Measurements from ENCODE around the gene TOR2A.

DNA sequence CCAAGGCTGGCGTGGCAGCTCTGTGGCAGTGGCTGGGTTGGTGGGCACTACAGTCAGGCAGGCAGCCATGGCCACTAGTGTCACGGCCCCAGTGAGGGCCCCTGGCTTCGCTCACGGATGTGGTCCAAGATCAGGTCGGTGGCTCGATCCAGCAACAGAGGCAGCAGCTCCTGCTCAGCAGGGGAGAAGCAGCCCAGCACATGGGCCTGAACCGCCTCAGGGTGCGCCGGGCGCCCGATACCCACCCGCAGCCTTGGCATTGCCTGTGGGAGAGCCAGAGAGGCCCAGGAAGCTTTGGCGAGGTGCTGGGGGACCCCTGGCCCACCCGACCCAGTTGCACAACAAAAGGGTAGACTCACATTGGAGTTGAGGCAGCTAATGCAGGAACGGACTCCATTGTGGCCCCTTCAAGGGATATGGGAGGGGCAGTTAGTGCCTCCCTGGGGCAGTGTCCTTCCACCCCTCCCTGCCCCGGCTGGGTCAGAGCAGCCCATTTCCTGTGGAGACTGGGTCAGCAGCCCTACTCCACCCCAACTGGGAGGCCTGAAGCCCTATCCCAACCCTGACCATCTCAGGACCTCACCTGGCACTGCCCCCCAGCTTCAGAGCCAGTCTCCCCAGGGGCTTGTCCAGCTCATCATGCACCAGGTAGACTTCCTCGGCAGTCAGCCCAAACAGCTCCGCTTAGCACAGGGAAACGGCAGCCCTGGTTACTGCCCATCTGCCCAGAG, 20.9 kb downstream of the TOR2A start:
- TF ChIP-seq, protein P1, sequence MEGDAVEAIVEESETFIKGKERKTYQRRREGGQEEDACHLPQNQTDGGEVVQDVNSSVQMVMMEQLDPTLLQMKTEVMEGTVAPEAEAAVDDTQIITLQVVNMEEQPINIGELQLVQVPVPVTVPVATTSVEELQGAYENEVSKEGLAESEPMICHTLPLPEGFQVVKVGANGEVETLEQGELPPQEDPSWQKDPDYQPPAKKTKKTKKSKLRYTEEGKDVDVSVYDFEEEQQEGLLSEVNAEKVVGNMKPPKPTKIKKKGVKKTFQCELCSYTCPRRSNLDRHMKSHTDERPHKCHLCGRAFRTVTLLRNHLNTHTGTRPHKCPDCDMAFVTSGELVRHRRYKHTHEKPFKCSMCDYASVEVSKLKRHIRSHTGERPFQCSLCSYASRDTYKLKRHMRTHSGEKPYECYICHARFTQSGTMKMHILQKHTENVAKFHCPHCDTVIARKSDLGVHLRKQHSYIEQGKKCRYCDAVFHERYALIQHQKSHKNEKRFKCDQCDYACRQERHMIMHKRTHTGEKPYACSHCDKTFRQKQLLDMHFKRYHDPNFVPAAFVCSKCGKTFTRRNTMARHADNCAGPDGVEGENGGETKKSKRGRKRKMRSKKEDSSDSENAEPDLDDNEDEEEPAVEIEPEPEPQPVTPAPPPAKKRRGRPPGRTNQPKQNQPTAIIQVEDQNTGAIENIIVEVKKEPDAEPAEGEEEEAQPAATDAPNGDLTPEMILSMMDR (IDR thresholded peaks at IDR 0.05; ENCODE audit: low read depth, low read length, missing input control) = no peak
- TF ChIP-seq GABPA (IDR thresholded peaks at IDR 0.05 in 1 of 2, conservative IDR thresholded peaks at IDR 0.05 in 1 of 2) (no peak), TAF1 (conservative IDR thresholded peaks at IDR 0.05) (no peak), RAD21 (IDR thresholded peaks at IDR 0.05) (no peak), EGR1 (IDR thresholded peaks at IDR 0.05; ENCODE audit: low read depth in 2 of 2) (no peak), RXRA (IDR thresholded peaks at IDR 0.05) (no peak), FOXA1 (IDR thresholded peaks at IDR 0.05) (no peak)
- TF ChIP-seq, protein P2, sequence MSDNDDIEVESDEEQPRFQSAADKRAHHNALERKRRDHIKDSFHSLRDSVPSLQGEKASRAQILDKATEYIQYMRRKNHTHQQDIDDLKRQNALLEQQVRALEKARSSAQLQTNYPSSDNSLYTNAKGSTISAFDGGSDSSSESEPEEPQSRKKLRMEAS (IDR thresholded peaks at IDR 0.05) = no peak
- TF ChIP-seq, protein P3, sequence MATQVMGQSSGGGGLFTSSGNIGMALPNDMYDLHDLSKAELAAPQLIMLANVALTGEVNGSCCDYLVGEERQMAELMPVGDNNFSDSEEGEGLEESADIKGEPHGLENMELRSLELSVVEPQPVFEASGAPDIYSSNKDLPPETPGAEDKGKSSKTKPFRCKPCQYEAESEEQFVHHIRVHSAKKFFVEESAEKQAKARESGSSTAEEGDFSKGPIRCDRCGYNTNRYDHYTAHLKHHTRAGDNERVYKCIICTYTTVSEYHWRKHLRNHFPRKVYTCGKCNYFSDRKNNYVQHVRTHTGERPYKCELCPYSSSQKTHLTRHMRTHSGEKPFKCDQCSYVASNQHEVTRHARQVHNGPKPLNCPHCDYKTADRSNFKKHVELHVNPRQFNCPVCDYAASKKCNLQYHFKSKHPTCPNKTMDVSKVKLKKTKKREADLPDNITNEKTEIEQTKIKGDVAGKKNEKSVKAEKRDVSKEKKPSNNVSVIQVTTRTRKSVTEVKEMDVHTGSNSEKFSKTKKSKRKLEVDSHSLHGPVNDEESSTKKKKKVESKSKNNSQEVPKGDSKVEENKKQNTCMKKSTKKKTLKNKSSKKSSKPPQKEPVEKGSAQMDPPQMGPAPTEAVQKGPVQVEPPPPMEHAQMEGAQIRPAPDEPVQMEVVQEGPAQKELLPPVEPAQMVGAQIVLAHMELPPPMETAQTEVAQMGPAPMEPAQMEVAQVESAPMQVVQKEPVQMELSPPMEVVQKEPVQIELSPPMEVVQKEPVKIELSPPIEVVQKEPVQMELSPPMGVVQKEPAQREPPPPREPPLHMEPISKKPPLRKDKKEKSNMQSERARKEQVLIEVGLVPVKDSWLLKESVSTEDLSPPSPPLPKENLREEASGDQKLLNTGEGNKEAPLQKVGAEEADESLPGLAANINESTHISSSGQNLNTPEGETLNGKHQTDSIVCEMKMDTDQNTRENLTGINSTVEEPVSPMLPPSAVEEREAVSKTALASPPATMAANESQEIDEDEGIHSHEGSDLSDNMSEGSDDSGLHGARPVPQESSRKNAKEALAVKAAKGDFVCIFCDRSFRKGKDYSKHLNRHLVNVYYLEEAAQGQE (IDR thresholded peaks at IDR 0.05) = no peak

All from liver (tissue), 3 donors.